Sigmoid colon (tissue), 4 donors: ENCODE measurements around the gene SPAG16.

Experiments used
- CTCF ChIP-seq, 4 experiments: fragments of 450-650 bp in 3 of 4; fragments of 200-600 bp in 1 of 4; IDR thresholded peaks; one replicate each; pipeline ENCODE4 v1.5.1; 2016 to 2019; ENCODE audit warnings: antibody characterized with exemption in 4 of 4, mild to moderate bottlenecking in 3 of 4, moderate library complexity in 2 of 4
- EP300 ChIP-seq, 4 donors: sonication (generic); formaldehyde crosslinking; IDR thresholded peaks; one replicate each; pipeline ENCODE4 v1.6.1; 2017; ENCODE audit warnings: antibody characterized with exemption in 4 of 4
- POLR2A ChIP-seq, 2 donors: fragments of 450-650 bp; IDR thresholded peaks; one replicate each; pipeline ENCODE4 v1.6.1; 2016; ENCODE audit warnings: antibody characterized with exemption in 2 of 2, mild to moderate bottlenecking in 2 of 2, moderate library complexity in 2 of 2
- POLR2AphosphoS5 ChIP-seq, 4 donors: sonication (generic); formaldehyde crosslinking; IDR thresholded peaks; one replicate each; pipeline ENCODE4 v1.6.1; 2017; ENCODE audit warnings: antibody characterized with exemption in 4 of 4

DNA sequence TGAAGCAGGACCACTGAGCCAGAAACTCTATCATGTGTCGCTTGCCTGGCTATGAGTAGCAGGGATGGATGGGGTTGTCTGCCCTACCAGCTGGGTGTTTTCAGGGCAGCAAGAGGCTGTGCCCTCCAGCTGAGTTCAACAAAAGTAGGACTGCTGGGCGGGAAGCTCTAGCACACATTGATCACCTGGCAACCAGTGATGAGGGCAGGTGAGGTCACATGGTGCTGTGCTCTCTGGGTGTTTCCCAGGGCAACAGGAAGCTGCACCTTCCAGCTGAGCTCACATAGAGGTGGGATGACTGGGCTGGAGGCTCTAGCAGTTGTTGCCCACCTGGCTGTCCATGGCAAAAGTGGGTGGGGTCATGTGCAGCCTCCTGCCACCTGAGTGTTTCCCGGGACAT is 639.3 kb downstream of the SPAG16 start:
- no peak for TF ChIP-seq CTCF (IDR thresholded peaks at IDR 0.05)
- TF ChIP-seq EP300 (IDR thresholded peaks at IDR 0.05), result no peak
- no peak for TF ChIP-seq POLR2A (IDR thresholded peaks at IDR 0.05)
- TF ChIP-seq POLR2AphosphoS5 (IDR thresholded peaks at IDR 0.05), result no peak
